HepG2 (cell line): Measurements from ENCODE around the gene METTL5. TPM values are rescaled to one million over a fixed set of nuclear protein-coding genes. Genes with fewer than 3 reads are reported as not detected.

ENCODE experiments used
- DNMT1 ChIP-seq: sonication (generic); formaldehyde crosslinking; IDR thresholded peaks from 2 replicates; pipeline ENCODE4 v1.5.1; 2020; ENCODE audit warnings: mild to moderate bottlenecking, missing genetic modification reagents
- HMG20B ChIP-seq: conservative IDR thresholded peaks from 2 replicates; pipeline ENCODE4 v1.6.1; 2016; ENCODE audit warnings: missing genetic modification reagents, missing compliant biosample characterization
- NR3C1 ChIP-seq: sonication (generic); formaldehyde crosslinking; IDR thresholded peaks from 2 replicates; pipeline ENCODE4 v1.4.0; 2020; ENCODE audit warnings: missing genetic modification reagents
- POGZ ChIP-seq: sonication (generic); formaldehyde crosslinking; IDR thresholded peaks from 2 replicates; pipeline ENCODE4 v1.4.0; 2020; ENCODE audit warnings: mild to moderate bottlenecking, missing genetic modification reagents
- SKIL ChIP-seq: sonication (generic); formaldehyde crosslinking; IDR thresholded peaks from 2 replicates; pipeline ENCODE4 v1.8.0; 2022; ENCODE audit warnings: missing genetic modification reagents, mild to moderate bottlenecking, moderate library complexity, borderline replicate concordance
- SP4 ChIP-seq: sonication (generic); formaldehyde crosslinking; IDR thresholded peaks from 2 replicates; pipeline ENCODE4 v1.8.1; 2023; ENCODE audit warnings: mild to moderate bottlenecking, missing genetic modification reagents
- SP5 ChIP-seq: IDR thresholded peaks from 2 replicates; pipeline ENCODE4 v1.6.1; 2016; ENCODE audit warnings: low read depth, borderline replicate concordance
- THAP11 ChIP-seq: IDR thresholded peaks from 2 replicates; pipeline ENCODE4 v1.6.1; 2016; ENCODE audit warnings: missing biosample characterization, missing genetic modification reagents
- YEATS2 ChIP-seq: sonication (generic); formaldehyde crosslinking; IDR thresholded peaks from 2 replicates; pipeline ENCODE4 v1.4.0; 2020; ENCODE audit warnings: missing genetic modification reagents, borderline replicate concordance
- YEATS4 ChIP-seq: sonication (generic); formaldehyde crosslinking; IDR thresholded peaks from 2 replicates; pipeline ENCODE4 v1.4.0; 2020; ENCODE audit warnings: missing genetic modification reagents, borderline replicate concordance
- ZNF253 ChIP-seq: sonication (generic); formaldehyde crosslinking; IDR thresholded peaks from 2 replicates; pipeline ENCODE4 v1.8.0; 2022; ENCODE audit warnings: mild to moderate bottlenecking, missing genetic modification reagents, borderline replicate concordance
- ZNF329 ChIP-seq: sonication (generic); formaldehyde crosslinking; IDR thresholded peaks from 2 replicates; pipeline ENCODE4 v1.9.0; 2021; ENCODE audit warnings: low read depth, mild to moderate bottlenecking, missing genetic modification reagents
- ZNF766 ChIP-seq: sonication (generic); formaldehyde crosslinking; IDR thresholded peaks from 2 replicates; pipeline ENCODE4 v1.5.0; 2020; ENCODE audit warnings: missing genetic modification reagents, borderline replicate concordance
- ZNF773 ChIP-seq: sonication (generic); formaldehyde crosslinking; IDR thresholded peaks from 2 replicates; pipeline ENCODE4 v1.4.0; 2020; ENCODE audit warnings: missing genetic modification reagents, borderline replicate concordance
- ZNF780A ChIP-seq: sonication (generic); formaldehyde crosslinking; IDR thresholded peaks from 2 replicates; pipeline ENCODE4 v1.8.0; 2022; ENCODE audit warnings: mild to moderate bottlenecking, missing genetic modification reagents, moderate library complexity
- ZSCAN22 ChIP-seq: sonication (generic); formaldehyde crosslinking; IDR thresholded peaks from 2 replicates; pipeline ENCODE4 v1.4.0; 2020; ENCODE audit warnings: mild to moderate bottlenecking, missing genetic modification reagents
- polyA plus RNA-seq, 8 experiments: library from polyadenylated mRNA; depleted of rRNA in 3 of 8; stranded (reverse) in 7 of 8; unstranded in 1 of 8; fragments of >200 nt; fragmentation: Illumina TruSeq in 4 of 8; extraction: Trizol in 4 of 8; gene quantifications; 2 replicates each; pipeline versions ENCODE4 v1.2.1 to v1.2.3, GENCODE V29; 2011 to 2016; ENCODE audit warnings: low read depth in 4 of 8, missing spikeins in 1 of 8, mixed read lengths in 1 of 8; ENCODE audit not compliant: insufficient read depth in 1 of 8
- total RNA-seq, 5 experiments: library from RNA; depleted of rRNA; stranded (reverse); fragments of >200 nt; fragmentation: Illumina TruSeq; extraction: Trizol; gene quantifications; 2 replicates each; pipeline ENCODE4 v1.2.3, GENCODE V29; 2016; ENCODE audit warnings: low read depth in 1 of 5
- TF ChIP-seq, protein P1 (sequence below): IDR thresholded peaks from 2 replicates; pipeline ENCODE4 v1.4.0; 2020; ENCODE audit warnings: mild to moderate bottlenecking, missing genetic modification reagents
- TF ChIP-seq, protein P2 (sequence below), 2 experiments: fragments of 450-650 bp in 1 of 2; sonication (generic) in 1 of 2; formaldehyde crosslinking; IDR thresholded peaks; 2 replicates each; pipeline versions ENCODE4 v1.5.0 to v1.8.0; 2020 to 2022; ENCODE audit warnings: mild to moderate bottlenecking in 1 of 2, missing genetic modification reagents in 1 of 2
- TF ChIP-seq, protein P3 (sequence below): sonication (generic); formaldehyde crosslinking; IDR thresholded peaks from 2 replicates; pipeline ENCODE4 v1.9.0; 2021; ENCODE audit warnings: missing genetic modification reagents, mild to moderate bottlenecking, borderline replicate concordance

The METTL5 gene
- total and polyA plus RNA-seq, 2 of the 13 experiments (the other 11 are each of a cell fraction or from before 2014, with no cell fraction given), result 50.7 to 95.1 TPM

DNA sequence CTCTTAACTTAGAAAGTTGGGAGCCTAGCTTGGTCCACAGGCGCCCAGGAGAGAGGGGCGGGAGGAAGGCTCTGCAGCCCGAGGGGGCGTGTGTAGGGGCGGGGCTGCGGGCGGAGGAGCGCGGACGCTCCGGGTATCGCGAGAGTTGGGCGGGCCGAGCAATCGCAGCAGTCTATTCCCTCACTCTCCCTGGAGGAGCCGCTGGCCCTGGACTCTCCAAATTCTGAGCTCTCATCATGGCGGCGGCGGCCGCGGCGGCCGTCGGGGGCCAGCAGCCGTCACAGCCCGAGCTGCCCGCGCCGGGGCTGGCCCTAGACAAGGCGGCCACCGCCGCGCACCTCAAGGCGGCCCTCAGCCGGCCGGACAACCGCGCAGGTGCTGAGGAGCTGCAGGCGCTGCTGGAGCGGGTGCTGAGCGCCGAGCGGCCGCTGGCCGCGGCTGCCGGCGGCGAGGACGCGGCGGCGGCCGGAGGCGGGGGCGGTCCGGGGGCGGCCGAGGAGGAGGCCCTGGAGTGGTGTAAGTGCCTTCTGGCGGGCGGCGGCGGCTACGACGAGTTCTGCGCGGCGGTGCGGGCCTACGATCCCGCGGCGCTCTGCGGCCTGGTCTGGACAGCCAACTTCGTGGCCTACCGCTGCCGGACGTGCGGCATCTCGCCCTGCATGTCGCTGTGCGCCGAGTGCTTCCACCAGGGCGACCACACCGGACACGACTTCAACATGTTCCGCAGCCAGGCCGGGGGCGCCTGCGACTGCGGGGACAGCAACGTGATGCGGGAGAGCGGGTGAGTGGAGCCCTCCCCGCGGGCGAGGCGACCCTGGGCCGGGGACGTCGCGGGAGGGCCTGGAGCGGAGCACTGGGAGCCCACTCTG lies 2.8 kb upstream of the METTL5 start, which contains the start of gene UBR3 (continued):
- TF ChIP-seq, protein P1, sequence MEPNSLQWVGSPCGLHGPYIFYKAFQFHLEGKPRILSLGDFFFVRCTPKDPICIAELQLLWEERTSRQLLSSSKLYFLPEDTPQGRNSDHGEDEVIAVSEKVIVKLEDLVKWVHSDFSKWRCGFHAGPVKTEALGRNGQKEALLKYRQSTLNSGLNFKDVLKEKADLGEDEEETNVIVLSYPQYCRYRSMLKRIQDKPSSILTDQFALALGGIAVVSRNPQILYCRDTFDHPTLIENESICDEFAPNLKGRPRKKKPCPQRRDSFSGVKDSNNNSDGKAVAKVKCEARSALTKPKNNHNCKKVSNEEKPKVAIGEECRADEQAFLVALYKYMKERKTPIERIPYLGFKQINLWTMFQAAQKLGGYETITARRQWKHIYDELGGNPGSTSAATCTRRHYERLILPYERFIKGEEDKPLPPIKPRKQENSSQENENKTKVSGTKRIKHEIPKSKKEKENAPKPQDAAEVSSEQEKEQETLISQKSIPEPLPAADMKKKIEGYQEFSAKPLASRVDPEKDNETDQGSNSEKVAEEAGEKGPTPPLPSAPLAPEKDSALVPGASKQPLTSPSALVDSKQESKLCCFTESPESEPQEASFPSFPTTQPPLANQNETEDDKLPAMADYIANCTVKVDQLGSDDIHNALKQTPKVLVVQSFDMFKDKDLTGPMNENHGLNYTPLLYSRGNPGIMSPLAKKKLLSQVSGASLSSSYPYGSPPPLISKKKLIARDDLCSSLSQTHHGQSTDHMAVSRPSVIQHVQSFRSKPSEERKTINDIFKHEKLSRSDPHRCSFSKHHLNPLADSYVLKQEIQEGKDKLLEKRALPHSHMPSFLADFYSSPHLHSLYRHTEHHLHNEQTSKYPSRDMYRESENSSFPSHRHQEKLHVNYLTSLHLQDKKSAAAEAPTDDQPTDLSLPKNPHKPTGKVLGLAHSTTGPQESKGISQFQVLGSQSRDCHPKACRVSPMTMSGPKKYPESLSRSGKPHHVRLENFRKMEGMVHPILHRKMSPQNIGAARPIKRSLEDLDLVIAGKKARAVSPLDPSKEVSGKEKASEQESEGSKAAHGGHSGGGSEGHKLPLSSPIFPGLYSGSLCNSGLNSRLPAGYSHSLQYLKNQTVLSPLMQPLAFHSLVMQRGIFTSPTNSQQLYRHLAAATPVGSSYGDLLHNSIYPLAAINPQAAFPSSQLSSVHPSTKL (CRISPR knock-in tag), result no peak; the same call in none of the 2 replicates
- TF ChIP-seq ZNF329 (no peak), HMG20B (CRISPR knock-in tag) (peak; percentile 35; the same call in 1 of the 2 replicates), NR3C1 (CRISPR knock-in tag) (0 out of 2 replicates have a peak, but pooled peaks have one; percentile 48), ZNF773 (CRISPR knock-in tag) (0 out of 2 replicates have a peak, but pooled peaks have one; percentile 8), DNMT1 (CRISPR knock-in tag) (peak; percentile 73; the same call in 1 of the 2 replicates), THAP11 (CRISPR knock-in tag) (peak; percentile 69), SP5 (CRISPR knock-in tag) (peak; percentile 93), SP4 (CRISPR knock-in tag) (peak; percentile 59; the same call in 1 of the 2 replicates), ZNF780A (CRISPR knock-in tag) (no peak), ZSCAN22 (CRISPR knock-in tag) (no peak), ZNF766 (CRISPR knock-in tag) (no peak), SKIL (CRISPR knock-in tag) (0 out of 2 replicates have a peak, but pooled peaks have one; percentile 44), ZNF253 (no peak), YEATS4 (CRISPR knock-in tag) (peak; percentile 82), POGZ (CRISPR knock-in tag) (peak; percentile 81; the same call in 1 of the 2 replicates), YEATS2 (peak; percentile 70; the same call in 1 of the 2 replicates)
- TF ChIP-seq, protein P2, sequence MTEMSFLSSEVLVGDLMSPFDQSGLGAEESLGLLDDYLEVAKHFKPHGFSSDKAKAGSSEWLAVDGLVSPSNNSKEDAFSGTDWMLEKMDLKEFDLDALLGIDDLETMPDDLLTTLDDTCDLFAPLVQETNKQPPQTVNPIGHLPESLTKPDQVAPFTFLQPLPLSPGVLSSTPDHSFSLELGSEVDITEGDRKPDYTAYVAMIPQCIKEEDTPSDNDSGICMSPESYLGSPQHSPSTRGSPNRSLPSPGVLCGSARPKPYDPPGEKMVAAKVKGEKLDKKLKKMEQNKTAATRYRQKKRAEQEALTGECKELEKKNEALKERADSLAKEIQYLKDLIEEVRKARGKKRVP (CRISPR knock-in tag; IDR thresholded peaks at IDR 0.05), result peak in 1 of 2 experiments; percentile 40; a peak in 2 of 4 replicates
- TF ChIP-seq, protein P3, sequence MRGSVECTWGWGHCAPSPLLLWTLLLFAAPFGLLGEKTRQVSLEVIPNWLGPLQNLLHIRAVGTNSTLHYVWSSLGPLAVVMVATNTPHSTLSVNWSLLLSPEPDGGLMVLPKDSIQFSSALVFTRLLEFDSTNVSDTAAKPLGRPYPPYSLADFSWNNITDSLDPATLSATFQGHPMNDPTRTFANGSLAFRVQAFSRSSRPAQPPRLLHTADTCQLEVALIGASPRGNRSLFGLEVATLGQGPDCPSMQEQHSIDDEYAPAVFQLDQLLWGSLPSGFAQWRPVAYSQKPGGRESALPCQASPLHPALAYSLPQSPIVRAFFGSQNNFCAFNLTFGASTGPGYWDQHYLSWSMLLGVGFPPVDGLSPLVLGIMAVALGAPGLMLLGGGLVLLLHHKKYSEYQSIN (CRISPR knock-in tag), result 0 out of 2 replicates have a peak, but pooled peaks have one; percentile 71
